ENCODE measurements around the gene AVEN.
A peak's percentile ranks its signal among the peaks of the same experiment; 100 is the strongest.
"Not testable (repeated sequence)": the region's sequence is repeated elsewhere in the genome, so short reads cannot be mapped to it uniquely, and the experiment has no call there.

AVEN gene, protein sequence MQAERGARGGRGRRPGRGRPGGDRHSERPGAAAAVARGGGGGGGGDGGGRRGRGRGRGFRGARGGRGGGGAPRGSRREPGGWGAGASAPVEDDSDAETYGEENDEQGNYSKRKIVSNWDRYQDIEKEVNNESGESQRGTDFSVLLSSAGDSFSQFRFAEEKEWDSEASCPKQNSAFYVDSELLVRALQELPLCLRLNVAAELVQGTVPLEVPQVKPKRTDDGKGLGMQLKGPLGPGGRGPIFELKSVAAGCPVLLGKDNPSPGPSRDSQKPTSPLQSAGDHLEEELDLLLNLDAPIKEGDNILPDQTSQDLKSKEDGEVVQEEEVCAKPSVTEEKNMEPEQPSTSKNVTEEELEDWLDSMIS

DNA sequence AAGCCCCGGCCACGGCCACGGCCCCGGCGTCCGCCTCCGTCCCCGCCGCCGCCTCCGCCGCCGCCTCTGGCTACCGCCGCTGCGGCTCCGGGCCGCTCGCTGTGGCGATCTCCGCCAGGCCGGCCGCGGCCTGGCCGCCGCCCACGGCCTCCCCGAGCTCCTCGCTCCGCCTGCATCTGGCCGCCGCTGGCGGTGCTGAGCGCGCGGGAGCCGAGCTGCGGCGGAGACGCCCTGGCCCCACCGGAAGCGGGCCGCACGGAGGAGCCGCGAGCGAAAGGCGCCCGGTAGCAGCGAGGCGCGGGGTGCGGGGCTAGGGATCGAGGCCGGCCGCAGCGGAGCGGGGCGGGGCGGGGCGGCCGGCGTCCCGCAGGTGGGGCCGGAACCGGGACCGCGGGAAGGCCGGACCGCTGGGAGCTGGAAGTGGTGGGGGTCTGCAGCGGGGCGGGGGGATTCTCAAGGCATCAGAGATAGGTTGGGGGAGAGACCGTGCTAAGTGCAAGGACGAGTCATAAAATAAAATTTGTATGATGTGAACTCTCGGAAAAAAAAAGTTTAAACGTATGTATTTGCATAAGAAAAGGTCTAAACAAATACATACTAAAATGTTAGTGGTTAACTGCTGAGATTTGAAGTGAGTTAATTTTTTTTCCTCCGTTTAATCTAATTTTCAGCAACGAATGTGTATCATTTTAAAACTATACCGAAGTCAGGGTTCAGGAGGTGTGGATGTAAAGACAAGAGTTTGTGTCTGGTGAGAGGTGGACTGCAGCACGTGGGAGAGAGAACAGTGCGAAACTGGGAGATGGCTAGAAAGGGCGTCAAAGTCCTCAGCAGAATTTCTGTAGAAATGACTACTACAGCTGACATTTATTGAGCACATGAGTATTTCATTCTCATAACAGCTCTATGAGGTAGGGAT, at the start of gene AVEN:
TSS of gene AVEN (minus strand) at position 334 of the 919 bp plus-strand sequence. CDS start at position 176, 158 bp downstream.
- no peak for DNase-seq (ENCODE audit: insufficient read length, low spot score)
- peak; percentile 73 for FAIRE-seq

DNA sequence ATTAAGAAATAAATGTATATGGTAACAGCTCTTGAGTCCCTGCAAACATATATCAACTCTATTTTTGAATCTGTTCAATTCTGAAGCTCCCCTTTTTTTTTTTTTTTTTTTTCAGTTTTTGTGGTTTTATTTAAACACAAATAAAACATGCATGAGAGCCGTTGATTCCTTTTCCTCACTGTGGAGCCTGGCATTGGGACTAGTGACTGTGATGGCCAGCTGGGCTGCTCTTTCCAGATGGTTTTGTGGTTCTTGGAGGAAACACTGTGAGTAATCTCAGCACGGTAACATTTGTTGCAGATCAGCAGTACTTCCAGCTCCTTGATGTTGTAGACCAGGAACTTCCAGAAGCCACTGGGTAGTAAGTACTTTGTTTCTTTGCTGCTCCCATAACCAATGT, 46.7 kb upstream of the AVEN start:
- FAIRE-seq, result no peak
- DNase-seq (ENCODE audit: insufficient read length, low spot score), result no peak

DNA sequence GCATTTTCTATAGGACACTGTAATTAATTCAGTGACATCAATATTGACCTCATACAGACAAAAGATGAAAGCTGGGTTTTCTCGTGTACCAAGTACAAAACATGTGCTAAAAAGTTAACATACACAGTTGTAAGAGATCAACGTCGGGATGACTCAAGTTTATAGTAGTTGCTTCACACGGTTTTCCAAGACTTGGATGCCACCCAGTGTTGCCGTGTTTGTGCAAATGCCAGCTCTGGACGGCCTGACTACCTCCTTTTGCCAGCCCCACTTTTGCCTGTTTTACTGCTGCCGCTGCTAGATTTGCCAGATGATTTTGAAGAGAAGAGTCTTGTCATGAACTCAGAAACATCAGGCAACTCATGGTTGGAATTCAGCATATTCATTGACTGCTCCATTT, 45.1 kb upstream of the AVEN start:
- FAIRE-seq (no peak), DNase-seq (ENCODE audit: insufficient read length, low spot score) (no peak)

DNA sequence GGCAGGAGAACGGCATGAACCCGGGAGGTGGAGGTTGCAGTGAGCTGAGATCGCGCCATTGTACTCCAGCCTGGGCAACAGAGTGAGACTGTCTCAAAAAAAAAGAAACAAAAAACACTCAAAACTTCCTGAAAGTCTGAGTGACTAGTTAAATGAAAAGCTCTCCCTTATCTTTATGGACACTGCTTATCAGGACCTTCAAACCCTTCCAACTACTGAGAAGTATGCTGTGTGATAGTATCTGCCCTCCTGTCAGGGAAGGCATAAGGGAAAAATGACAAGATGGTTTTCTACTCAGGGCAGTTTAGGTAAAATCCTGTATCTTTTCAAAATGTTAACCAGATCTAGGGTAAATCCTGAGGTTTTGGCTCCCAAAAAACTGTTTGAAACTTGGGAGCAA, 40.9 kb upstream of the AVEN start:
- no peak for FAIRE-seq
- DNase-seq (ENCODE audit: insufficient read length, low spot score), result no peak

DNA sequence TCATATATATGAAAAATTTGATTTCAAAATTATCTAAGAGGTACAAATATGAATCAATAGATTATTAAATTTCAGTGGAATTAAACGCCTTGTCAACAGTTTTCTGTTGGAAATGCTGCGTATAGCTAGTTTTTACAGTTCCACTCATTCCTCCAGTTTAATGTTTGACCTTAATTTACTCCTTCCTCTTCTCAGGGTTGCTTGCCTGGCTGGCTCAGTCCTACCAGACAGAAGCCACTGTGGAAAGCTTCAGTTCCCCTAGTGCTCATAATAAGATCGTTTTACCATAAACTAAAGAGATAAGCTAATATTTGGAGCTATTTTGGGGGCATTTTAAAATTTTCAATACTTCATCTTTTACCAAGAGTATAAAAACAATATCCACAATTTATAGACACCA, 39.9 kb upstream of the AVEN start:
- DNase-seq (ENCODE audit: insufficient read length, low spot score) (no peak), FAIRE-seq (no peak)

DNA sequence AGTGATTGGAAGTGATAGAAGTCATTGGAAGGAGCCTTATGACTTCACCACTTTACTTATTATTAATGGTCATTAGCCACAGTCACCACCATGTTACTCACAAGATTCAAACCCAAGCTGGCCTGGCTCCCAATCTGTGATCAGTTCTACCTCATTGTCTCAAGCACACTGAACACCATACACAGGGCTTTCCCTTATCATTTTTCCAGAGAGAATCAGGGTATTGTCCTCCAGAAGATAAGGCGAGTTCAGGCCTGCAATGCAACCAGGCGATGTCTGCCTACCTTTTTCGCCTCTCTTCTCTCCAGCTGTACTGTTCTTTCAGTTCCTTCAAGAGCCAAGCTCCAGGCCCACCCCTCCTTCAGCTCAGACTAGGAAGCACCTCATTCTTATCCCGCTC, 37.8 kb upstream of the AVEN start:
- DNase-seq (ENCODE audit: insufficient read length, low spot score) (no peak), FAIRE-seq (no peak)

DNA sequence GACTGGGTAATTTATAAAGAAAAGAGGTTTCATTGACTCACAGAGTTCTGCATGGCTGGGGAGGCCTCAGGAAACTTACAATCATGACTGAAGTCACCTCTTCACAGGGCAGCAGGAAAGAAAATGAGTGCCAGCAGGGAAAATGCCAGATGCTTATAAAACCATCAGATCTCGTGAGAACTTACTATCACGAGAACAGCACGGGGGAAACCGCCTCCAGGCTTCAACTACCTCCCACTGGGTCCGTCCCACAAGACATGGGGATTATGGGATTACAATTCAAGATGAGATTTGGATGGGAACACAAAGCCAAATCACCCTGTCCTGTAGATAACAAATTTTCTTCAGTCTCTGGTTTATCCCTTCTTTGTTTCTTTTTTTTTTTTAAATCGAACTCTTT, 31.0 kb upstream of the AVEN start:
- no peak for FAIRE-seq
- no peak for DNase-seq (ENCODE audit: insufficient read length, low spot score)

DNA sequence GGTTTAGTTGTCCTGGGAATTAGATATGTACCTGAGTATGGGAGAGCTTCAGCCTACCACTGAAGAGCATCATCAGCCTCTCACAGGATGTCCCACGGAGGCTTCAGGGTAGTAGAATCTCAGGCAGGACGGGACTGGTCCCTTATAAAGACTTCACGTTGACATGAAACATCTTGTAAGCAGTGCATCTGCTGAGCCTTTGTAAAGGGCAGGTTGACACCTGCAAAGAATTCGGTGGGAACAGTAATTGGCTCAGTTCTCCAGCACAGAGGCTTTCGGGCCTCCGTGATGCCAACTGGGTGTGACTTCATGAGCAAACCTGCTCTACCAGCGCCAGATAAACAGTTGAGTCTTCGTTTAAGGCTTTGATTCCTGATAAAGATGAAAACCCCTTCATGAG, 26.9 kb upstream of the AVEN start:
- DNase-seq (ENCODE audit: insufficient read length, low spot score), result no peak
- FAIRE-seq, result no peak

DNA sequence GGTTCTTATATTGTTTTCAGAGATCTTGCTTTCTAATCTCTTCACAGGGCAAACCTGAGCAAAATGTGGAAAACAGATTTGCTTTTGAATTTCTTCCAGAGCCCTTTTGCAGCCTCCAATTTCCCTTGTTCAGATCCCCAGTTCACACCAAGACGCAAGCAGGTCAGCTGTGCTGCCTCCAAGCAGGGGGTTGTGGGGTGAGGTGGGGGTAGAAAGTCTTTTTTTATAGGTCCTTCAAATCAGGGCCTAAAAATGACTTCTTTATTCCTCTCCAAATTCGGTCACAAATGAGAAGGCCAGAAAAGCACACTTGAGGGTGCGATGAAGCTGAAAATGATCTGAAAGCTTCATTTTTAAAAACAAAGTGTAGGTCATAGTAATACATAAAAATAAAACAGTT, 26.3 kb upstream of the AVEN start:
- DNase-seq (ENCODE audit: insufficient read length, low spot score) (no peak), FAIRE-seq (no peak)

DNA sequence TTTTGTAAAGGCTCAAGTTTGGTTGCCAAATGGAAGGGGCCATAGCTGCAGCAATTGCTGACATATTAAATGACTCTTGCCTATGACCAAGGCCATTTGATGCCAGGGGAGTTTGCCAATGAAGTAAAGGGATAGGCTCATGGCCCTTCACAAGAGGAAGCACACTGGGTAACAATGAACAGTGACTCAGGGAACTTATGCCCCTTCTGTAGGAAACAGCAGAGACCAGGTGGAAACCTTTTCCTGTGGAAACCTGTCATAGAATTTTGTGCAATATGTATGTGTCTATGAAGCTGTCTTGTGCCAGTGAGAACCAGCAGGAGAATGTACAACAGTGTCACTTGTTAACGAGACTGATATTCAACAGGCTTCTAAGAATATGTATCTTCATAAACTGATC, 25.4 kb upstream of the AVEN start:
- no peak for FAIRE-seq
- no peak for DNase-seq (ENCODE audit: insufficient read length, low spot score)

DNA sequence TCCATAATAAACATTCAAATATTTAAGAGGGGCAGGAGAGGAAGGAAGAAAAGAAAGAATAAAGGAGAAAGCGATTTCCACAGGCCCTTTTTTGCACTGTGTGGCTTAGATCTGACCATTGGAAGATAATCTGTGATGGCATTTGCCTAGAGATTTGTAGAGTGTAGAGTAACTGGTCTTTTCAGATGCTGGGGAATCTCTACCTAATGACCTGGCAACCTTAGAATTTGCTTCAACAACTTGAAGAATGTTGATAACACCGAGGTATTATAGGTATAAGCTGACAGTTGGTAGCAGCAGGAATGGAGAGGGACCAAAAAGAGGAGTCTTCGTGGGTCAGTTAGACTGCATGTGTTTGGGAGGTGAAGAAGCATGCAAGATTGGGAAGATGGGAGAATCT, 20.9 kb upstream of the AVEN start:
- FAIRE-seq (no peak), DNase-seq (ENCODE audit: insufficient read length, low spot score) (no peak)

DNA sequence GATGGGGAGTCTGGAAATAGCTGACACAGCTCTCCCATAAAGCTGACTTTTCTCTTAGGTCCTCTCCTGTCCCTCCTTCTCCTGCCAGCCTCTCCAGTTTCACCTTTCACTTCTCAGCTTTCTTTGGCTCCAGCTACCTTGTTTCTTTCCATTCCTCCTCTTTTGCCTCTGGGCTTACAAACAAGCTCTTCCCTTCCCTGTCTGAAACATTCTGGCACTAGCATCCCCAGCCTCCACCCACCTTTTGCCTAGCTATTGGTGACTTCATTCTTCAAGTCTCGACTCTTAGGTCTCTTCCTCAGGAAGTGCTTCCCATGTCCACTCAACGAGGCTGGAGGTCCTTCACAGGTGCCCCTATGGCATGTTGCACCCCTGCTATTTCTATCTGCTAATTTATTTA, 20.5 kb upstream of the AVEN start:
- DNase-seq (ENCODE audit: insufficient read length, low spot score) (no peak), FAIRE-seq (no peak)

DNA sequence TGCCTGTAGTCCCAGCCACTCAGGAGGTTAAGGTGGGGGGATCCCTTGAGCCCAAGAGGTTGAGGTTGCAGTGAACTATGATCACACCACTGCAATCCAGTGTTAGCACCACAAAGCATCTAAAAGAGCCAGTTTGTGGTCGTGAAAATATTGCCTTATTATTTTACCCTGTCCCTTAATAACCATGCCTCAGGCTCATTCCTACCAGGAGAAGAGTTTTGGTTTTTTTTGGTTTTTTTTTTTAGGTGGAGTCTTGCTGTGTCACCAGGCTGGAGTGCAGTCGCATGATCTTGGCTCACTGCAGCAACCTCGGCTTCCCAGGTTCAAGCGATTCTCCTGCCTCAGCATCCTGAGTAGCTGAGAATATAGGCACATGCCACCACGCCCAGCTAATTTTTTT, 17.9 kb upstream of the AVEN start:
- no peak for FAIRE-seq

DNA sequence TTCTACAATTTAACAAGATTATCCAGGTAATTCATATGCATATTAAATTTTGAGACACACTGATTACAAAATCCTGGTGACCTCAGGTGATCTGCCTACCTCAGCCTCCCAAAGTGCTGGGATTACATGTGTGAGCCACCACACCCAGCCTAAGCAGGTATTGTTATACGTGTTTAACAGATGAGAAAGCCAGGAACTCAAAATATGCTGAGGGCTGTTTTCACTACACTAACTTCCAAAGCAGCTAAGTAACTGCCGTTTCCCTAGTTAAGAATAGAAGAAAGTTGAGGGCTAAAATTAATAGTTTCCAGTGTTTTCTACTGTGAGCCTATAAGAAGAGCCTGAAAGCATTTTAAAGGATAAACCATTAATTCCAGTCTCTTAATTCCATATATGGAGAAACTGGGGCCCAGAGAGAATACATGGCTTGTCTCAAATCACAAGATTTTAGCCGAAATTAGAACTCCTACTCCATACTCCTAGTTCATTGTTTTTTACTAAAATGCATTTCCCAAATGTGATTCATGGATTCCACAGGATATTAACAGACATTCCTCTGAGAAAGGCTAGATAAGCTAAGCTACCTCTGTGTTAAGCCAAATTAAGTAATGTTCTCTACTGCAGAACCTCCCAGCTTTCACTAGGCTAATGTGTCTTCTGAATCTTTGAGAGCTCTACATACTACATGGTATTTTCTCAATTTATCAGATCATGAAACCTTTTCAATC, 17.0 kb upstream of the AVEN start:
- DNase-seq (ENCODE audit: insufficient read length, low spot score) (peak; percentile 48), FAIRE-seq (no peak)

More for the DNA sequence above, 17.9 kb upstream of the AVEN start:
- no peak for DNase-seq (ENCODE audit: insufficient read length, low spot score)

DNA sequence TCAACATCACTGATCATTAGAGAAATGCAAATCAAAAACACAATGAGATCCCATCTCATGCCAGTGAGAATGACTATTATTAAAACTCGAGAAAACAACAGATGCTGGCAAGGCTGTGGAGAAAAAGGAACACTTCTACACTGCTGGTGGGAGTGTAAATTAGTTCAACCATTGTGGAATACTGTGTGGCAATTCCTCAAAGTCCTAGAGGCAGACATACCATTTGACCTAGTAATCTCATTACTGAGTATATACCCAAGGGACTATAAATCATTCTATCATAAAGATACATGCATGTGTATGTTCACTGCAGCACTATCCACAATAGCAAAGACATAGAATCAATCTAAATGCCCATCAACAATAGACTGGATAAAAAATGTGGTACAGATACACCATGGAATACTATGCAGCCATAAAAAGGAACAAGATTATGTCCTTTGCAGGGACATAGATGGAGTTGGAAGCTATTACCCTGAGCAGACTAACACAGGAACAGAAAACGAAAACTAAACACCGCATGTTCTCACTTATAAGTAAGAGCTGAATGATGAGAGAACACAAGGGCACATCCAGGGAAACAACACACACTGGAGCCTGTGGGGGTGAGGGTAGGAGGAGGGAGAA, 15.2 kb upstream of the AVEN start:
- no peak for DNase-seq (ENCODE audit: insufficient read length, low spot score)
- FAIRE-seq, result no peak

DNA sequence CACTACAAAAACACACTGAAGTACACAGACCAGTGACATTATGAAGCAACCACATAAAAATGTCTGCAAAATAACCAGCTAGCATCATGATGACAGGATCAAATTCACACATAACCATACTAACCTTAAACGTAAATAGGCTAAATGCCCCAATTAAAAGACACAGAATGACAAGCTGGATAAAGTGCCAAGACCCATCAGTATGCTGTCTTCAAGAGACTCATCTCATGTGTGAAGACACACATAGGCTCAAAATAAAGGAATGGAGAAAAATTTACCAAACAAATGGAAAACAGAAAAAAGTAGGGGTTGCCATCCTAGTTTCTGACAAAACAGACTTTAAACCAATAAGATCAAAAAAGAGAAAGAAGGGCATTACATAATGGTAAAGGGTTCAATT, 11.4 kb upstream of the AVEN start:
- FAIRE-seq; DNase-seq (ENCODE audit: insufficient read length, low spot score): not testable (repeated sequence)

DNA sequence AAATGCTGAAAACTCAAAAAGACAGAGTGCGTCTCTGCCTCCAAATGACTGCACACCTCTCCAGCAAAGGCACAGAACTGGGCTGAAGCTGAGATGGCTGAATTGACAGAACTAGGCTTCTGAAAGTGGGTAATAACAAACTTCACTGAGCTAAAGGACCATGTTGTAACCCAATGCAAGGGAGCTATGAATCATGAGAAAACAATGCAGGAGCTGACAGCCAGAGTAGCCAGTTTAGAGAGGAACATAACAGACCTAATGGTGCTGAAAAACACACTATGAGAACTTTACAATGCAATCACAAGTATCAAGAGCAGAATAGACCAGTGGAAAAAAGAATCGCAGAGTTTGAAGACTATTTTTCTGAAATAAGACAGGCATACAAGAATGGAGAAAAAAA, 10.1 kb upstream of the AVEN start:
- no peak for DNase-seq (ENCODE audit: insufficient read length, low spot score)
- FAIRE-seq, result peak; percentile 36

DNA sequence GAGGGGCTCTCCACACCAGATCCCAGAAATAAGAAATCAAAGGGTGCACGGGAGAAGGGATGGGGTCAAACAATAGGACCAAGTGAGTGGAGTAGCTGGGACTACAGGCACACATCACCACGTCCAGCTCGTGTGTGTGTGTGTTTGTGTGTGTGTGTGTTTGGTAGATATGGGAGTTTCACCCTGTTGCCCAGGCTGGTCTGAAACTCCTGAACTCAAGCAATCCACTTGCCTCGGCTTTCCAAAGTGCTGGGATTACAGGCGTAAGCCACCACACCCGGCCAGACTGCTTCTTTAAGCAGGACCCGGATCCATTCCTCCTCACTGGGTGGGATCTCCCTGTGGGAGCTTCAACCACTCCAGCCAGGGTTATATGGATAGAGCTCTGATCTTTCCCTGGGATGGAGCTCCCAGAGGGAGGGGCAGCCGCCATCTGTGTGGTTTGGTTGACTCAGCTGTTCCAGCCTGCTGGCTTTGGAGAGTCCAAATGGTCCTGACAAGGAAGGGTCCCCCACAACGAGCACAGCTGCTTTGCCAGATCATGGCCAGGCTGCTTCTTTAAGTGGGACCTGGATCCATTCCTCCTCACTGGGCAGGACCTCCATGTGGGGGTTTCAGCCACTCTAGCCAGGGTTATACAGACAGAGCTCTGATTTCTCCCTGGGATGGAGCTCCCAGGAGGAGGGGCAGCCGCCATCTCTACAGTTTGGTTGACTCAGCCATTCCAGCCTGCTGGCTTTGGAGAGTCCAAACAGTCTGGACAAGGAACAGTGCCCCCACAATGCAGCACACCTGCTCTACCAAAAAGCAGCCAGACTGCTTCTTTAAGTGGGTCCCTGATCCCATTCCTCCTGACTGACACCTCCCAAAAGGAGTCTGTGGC, 9.1 kb upstream of the AVEN start:
- no peak for FAIRE-seq
- no peak for DNase-seq (ENCODE audit: insufficient read length, low spot score)

DNA sequence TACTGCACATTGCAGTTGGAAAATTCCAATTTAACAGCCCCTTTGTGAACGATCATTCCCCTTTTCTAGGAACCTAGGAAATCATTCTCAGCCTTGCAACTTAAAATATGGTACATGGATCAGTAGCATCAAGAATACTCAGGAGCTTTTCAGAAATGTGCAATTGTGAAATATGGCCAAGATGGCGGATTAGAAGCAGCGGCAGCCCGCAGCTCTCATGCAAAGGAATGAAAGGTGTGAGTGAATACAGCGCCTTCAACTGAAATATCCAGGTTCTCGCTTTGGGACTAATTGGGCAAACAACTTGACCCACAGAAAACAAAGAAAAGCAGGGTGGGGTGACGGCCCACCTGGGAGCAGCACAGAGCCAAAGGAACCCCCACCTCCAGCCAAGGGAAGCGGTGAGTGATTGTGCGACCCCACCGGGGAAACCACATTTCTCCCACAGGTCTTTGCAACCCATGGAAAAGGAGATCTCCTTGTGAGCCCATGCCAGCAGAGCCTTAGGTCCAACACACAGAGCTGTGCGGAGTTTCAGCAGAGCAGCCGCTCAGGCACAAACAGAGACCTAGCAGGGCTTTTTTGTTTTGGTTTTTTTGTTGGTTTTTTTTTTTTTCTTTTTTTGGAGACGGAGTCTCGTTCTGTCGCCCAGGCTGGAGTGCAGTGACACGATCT, 7.6 kb upstream of the AVEN start:
- no peak for DNase-seq (ENCODE audit: insufficient read length, low spot score)
- FAIRE-seq, result no peak

All from HTR-8/SVneo (cell line).